DMS79 treated with DMSO at 0.1 percent for 48 hours (cell line): ENCODE data around the gene PSMC2.
"Not testable (repeated sequence)": the region's sequence is repeated elsewhere in the genome, so short reads cannot be mapped to it uniquely, and the experiment has no call there.

Source experiments
- DNase-seq: peaks from one replicate; lab custom pipeline; 2025; lab: John Stamatoyannopoulos, UW

The PSMC2 gene

DNA sequence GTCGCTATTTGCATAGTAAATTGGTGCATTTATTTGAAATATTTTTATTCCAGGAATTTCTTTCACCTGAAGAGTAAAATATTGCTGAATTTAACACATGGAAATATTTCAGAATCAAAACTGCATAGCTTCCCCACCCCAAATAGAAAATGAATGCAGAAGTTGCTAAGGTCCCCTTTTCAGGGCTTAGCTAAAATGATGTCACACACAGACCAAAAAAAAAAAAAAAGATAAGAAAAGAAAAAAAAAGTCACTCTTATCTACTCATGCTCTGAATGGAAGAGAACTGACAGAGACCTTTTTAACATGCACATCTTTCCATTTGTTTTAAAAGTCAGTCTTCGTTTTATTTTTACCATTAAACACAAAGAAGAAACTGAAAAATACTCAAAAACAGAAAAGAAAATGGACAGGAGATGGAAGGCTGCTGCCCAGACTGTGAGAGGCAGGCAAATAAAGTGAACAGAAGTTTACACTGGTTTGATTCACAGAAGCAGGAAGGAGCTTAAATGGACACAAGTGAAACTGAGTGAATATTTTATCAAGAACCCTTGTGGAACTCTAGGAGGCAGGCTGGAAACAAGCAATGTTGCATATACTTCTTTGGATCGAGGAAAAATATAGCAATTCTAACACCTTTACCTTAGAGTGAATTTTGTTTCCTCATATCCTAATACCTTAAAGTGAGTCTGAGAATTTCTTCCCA, 32.0 kb downstream of the PSMC2 start:
- no peak for DNase-seq

DNA sequence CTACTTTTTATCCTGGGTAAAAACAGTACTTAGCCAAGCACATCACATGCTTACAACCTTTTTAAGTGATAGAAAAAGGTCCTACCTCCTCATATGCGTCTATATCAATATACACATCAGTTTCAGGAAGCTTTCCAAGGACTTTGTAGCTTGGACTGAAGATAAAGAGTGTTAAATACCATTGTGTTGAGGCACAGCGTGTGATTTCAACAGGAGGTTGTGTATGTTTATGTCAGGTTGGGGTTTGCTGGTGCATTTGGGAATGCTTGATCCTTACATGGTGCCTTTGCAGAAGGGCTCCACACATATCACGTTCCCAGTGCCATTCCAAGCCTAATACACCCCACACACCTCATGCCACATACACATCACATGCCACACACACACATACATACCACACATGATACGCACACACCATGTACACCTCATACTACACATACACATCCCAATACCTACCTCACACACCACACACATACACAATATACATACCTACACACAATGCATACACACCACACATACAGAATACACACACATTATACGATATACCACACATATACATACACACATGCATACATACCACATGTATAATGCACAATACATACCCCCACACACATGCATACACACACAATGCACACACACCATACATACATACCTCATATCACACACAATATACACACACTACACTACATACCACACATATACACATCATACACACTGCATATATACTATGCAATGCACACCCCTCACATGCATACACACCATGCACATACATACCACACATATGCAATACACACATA, 33.1 kb downstream of the PSMC2 start:
- DNase-seq: no peak

DNA sequence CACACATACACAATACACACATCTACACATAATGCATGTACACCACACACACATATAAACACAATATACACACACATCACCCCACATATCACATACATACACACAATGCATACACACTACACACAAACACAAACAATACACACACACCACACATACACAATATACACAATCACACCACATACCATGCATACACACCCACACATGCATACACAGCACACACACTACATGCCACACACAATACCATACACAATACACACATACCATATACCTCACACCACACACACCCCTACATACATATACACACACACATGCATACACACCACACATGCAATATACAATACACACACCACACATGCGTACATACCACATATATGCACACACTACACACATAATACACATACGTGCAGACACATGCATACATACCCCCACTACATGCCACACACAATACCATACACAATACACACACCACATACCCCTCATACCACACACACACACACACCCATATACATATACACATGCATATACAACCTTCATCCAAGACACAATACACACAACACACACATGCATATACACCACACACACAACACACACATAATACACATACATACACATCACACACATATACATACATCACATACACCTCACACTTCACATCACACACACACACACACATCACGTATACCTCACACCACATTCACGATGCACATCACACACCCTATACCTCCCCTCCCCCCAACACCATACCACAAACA, 34.0 kb downstream of the PSMC2 start:
- DNase-seq: no peak

DNA sequence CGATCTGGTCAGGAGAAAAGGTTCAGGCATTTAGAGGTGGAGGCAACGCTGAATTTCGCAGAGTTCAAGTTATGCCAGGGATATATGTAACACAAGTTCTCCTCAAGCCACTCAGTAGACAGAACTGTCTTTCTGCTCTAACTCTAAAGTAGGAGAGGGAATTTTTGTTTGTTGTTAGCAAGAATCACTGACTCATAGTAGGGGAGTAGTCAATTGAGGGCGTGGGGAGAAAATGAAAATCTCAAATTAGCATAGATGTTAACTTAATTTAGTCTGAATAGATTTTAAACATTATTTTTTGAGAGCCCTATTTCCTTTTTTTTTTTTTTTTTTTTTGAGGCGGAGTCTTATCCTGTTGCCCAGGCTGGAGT, 34.6 kb downstream of the PSMC2 start:
- DNase-seq: no peak

DNA sequence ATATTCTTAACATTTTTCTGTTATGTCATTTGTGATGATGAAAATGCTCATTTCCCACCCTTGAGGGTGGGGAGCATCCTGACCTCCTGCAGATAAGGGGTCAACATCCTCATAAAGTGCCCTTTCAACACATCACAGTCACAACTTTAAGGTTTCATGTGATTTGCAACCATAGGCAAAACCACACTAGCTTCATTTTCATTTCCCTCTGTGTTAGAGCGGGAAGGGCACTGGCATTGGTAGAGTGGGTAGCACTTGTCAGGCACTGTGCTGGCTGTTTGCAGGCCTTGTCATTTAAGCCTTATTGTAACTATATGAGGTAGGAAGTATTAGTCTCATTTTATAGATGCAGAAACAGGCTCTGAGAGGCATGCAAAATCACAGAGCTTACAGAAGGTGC, 39.8 kb downstream of the PSMC2 start:
- no peak for DNase-seq

DNA sequence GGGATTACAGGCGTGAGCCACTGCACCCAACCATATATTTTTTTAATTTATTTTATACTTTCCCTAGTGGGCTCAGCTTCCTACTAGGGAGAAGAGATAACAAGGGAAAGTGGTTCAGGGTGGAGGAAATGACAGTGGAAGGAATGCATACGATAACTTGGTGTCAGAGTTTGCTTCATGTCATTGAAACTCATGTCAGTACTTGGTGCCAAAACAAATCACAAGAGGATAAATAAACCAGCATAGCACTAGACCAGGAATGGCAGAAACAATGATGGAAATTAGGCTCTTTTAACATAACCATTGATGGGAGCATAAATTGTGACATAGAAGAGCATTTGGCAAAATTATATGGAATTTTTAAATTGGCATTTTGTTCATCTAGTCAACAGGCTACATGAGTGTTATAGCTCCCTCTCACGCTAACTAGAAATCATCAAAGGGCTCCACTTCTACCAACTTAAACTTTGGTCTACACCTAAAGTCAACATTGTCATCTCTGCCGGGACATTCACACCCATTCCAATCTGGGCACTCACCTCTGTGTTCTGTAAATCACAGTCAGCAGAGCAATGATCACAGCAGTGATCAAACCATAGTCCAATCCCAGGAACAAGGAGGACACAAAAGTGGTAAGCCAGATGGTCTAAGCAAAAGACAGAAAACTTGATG, 41.2 kb downstream of the PSMC2 start:
- DNase-seq: no peak

DNA sequence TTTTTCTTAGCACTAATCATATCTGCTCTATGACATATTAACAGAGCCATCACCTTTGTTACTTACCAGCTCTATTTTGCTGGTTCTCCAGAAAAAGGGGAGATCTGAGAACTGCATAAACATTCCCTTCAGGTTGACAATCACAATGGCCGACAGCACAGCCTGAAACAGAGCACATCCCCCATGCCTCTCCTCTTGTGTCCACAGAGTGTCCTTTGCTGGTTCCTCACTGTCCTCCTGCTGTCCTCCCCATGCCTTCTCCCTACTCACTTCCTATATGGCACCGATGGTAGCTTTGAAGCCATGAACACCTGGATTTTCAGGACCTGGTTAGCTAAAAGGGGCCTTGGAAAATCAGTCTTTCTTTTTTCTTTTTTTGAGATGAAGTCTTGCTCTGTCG, 41.8 kb downstream of the PSMC2 start:
- DNase-seq: no peak

DNA sequence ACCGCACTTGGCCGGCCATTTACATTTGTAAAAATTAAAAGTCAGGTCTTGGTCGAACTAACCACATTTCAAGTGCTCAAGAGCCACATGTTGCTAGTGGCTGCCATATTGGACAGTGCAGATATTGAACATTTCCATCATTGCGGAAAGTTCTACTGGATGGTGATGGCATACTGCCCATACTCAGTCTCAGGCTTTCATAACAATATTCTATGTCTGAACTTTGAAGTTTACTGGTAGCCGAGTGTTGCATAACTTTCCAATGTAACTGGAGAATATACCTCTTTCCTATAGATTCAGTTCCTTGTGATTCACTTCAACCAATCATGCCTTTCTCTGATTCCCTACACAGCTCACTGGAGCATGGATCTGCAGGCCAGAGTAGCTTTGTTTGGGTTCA, 43.7 kb downstream of the PSMC2 start:
- DNase-seq: no peak

DNA sequence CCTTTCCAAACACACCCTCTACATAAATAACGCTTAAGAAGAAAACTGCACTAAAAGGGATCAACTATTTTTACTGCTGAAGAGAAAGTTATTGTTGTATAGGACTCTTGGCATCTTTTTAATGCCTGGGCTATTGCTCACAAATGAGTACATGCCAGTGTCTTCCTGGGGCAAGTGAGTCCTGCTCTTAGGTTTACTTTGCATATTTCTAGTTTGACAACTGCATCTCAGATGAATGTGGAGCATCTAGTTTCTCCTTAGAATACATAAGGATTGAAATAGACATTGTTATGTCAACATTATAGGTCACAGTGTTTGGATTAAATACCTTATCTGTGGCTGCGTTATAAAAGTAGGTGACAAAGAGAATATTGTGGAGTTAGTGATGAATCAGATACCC, 44.5 kb downstream of the PSMC2 start:
- DNase-seq: no peak

DNA sequence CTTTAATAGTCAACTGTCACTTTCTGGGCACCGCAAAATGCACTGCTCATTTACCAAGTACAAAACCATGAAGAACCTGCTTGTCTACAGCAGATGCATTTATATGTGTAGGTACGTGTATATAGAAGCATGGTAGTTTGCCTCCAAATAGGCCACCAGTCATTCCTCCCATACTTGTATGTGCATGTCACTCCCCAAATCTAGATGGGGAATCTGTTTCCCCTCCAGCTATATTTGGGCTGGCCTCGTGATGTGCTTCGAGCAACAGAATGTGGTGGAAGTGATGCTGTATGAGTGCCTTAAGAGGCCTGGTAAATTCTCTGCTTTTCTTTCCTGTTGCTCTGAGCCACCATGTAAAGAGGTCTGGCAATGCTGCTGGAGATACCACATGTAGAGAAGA, 47.1 kb downstream of the PSMC2 start:
- DNase-seq: no peak

DNA sequence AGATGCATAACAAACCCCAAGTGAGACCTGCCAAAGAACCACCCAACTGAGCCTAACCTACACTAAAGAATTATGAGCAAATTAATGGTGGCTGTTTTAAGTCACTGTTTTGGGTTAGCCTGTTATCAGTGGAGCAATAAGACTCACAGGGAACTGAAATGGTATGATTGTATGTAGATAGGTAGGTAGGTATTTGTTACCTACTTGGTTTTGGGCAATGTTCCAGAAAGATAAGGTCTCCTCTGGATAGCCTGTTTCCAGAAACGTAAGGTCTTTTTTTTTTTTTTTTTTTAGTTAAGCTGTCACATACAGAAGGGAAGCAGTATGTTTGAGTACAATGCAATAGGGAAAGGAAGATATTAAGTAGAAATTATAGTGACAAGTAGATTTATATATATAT, 47.6 kb downstream of the PSMC2 start:
- DNase-seq: no peak

DNA sequence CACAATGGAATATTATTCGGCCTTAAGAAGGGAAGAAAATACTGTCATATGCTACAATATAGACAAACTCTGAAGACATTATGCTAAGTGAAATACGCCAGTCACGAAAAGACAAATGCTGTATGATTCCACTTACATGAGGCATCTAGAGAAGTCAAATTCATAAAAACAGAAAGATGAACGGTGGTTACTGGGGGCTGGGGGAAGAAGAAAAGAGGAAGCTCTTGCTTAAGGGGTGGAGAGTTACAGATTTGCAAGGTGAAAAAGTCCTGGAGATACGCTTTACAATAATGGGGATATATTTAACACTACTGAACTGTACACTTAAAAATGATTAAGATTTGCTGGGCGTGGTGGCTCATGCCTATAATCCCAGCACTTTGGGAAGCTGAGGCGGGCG, 49.0 kb downstream of the PSMC2 start:
- DNase-seq: no peak

DNA sequence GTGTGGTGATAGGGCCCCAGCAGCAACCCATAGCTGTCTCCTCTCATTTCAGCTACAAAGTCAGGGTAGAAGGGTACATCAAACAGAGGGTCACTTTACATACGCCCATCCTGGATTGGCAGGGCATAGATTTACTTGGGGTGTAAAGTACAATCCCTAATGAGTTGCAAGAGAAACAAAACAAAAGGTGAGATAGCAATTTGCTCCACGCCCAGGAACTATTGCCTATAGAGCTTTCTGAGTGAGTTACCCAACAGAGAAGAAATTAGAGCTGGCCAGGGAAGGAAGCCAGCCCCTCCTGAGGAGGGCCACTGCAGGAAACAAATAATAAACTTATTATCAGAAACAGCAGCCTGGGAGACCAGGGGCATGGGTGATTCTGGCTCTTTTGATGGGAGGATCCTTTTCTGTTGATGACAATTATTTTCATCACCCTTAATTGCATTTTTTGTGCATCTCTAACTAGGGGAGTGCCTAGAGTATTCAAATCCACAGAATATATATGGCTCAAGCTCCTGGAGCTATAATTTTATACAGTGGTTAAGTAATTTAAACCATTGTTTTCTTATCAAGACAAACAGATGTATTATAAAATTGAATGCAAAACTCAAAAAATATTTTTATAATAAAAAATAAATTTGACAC, 51.2 kb downstream of the PSMC2 start:
- DNase-seq: no peak

DNA sequence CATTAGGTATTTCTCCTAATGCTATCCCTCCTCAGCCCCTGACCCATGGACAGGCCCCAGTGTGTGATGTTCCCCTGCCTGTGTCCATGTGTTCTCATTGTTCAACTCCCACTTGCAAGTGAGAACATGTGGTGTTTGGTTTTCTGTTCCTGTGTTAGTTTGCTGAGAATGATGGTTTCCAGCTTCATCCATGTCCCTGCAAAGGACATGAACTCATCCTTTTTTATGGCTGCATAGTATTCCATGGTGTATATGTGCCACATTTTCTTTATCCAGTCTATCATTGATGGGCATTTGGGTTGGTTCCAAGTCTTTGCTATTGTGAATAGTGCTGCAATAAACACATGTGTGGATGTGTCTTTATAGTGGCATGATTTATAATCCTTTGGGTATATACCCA, 52.2 kb downstream of the PSMC2 start:
- DNase-seq: not testable (repeated sequence)

DNA sequence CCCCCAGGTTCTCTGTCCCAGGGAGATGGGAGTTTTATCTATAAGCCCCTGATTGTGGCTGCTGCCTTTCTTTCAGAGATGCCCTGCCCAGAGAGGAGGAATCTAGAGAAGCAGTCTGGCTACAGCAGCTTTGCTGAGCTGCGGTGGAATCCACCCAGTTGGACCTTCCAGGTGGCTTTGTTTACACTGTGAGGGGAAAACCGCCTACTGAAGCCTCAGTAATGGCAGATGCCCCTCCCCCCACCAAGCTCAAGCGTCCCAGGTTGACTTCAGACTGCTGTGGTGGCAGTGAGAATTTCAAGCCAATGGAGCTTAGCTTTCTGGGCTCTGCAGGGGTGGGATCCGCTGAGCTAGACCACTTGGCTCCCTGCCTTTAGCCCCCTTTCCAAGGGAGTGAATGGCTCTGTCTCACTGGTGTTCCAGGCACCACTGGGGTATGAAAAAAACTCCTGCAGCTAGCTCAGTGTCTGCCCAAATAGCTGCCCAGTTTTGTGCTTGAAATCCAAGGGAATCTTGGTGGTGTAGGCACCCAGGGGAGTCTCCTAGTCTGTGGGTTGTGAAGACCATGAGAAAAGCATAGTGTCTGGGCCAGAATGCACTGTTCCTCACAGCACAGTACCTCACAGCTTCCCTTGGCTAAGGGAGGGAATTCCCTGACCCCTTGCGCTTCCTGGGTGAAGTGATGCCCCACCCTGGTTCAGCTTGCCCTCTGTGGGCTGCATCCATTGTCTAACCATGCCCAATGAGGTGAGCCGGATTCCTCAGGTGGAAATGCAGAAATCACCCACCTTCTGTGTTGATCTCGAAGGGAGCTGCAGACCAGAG, 58.6 kb downstream of the PSMC2 start:
- not testable (repeated sequence) for DNase-seq

DNA sequence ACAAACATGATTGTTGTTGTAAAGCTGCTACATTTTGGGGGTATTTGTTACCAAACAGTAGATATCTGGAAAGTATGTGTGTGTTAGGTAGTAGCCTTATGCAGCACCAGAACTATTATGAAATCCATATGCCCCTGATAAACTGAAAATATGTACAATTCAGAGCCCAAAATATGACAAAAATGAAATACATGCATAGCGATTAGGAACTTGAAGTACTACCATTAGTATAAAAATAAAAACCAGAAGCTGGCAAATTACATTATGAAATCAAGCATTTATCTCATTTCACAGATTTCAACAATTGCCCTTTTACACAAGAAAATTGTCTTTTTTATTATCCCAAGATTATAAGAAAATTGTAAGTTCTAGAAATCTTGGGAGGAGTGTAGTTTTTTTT, 64.7 kb downstream of the PSMC2 start:
- no peak for DNase-seq

DNA sequence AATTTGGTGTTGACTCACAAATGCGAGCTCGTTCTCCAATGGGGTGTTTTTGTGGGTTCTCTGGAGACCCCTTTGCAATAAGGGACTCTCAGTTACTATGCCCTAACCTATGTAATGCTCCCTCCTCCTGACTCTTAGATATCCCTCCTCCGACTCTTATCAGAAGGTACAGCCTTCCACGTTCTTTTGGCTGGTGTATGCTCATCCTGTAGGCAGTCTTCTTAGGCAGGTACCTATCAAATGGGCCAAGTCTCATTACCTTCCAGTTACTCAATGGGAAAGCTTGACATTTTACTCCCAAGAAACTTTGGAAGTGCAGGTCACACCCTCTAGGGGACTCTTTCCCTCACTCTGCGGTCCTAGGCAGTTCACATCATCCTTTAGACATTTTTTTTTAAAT, 66.0 kb downstream of the PSMC2 start:
- DNase-seq: no peak

DNA sequence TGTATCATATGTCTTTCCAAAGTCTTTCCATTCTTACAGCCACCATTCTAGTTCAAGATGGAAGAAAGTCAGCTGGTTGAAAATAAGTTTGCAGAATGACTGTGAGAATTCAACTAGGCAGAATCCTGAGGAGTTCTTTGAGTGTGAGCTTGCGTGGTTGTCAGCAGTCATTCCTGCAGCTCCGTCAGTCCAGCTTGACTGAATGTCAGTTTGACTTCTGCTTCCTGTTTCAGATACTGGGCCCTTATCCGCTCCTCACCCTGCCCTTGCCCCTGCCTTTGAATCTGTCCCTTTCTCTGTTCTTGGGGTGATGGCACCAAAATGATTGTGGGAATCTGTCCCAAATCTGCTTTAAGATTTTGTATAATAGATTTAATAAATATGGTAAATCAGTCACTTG, 70.8 kb downstream of the PSMC2 start:
- no peak for DNase-seq
